T-cell (primary cell): ENCODE data around the gene SGO2. TPM values are rescaled to one million over a fixed set of nuclear protein-coding genes. Genes with fewer than 3 reads are reported as not detected.

Experiments
- ATAC-seq, 4 experiments: fragments of 200-7000 bp in 3 of 4; fragments of 150-1000 bp in 1 of 4; cut with Tn5 transposase; replicated peaks in 1 of 4; 1 replicate in 3 of 4; 2 replicates in 1 of 4; pipeline ENCODE4 v1.10.0; 2021; ENCODE audit warnings: moderate library complexity in 3 of 4, mild to moderate bottlenecking in 2 of 4, moderate number of reproducible peaks in 1 of 4
- CTCF ChIA-PET, 2 donors: fragments of 300-600 bp; sonication (Branson Sonifier 250); formaldehyde crosslinking; loops; one replicate each; lab custom pipeline; 2022; ENCODE audit warnings: antibody characterized with exemption in 2 of 2; lab: Charles Lee
- POLR2A ChIA-PET, 2 donors: fragments of 300-600 bp; sonication (Branson Sonifier 250); formaldehyde crosslinking; loops; one replicate each; lab custom pipeline; 2022; ENCODE audit warnings: antibody characterized with exemption in 2 of 2; lab: Charles Lee
- DNase-seq, 35 experiments: peaks; one replicate each; pipeline versions ENCODE4 v3.0.0 to v3.0.0-alpha.2; 2013 to 2023
- H3K27ac ChIP-seq: one replicate; pipeline ENCODE4 v1.5.1; 2013; ENCODE audit warnings: low read length
- H3K27me3 ChIP-seq, 2 experiments: replicated peaks in 1 of 2; 1 replicate in 1 of 2; 2 replicates in 1 of 2; pipeline versions ENCODE4 v1.6.1 to v1.7.0; 2013; ENCODE audit warnings: low read length in 1 of 2, mixed read lengths in 1 of 2; ENCODE audit not compliant: control insufficient read depth in 2 of 2, insufficient read depth in 2 of 2; ENCODE audit errors: extremely low read depth in 1 of 2
- H3K36me3 ChIP-seq, 2 donors: 1 replicate in 1 of 2; 2 replicates in 1 of 2; pipeline versions ENCODE4 v1.6.1 to v1.7.0; 2013; ENCODE audit warnings: low read length in 1 of 2; ENCODE audit not compliant: control insufficient read depth in 2 of 2, insufficient read depth in 1 of 2; ENCODE audit errors: extremely low read depth in 1 of 2
- H3K4me1 ChIP-seq, 2 experiments: 1 replicate in 1 of 2; 2 replicates in 1 of 2; pipeline versions ENCODE4 v1.6.1 to v1.7.0; 2013; ENCODE audit warnings: low read length in 2 of 2, mixed read lengths in 1 of 2; ENCODE audit not compliant: insufficient read depth in 2 of 2, control insufficient read depth in 1 of 2; ENCODE audit errors: extremely low read depth in 1 of 2
- H3K4me3 ChIP-seq, 2 donors: 1 replicate in 1 of 2; 2 replicates in 1 of 2; pipeline versions ENCODE4 v1.5.1 to v1.7.0; 2013; ENCODE audit warnings: mild to moderate bottlenecking in 2 of 2, low read length in 1 of 2, moderate library complexity in 1 of 2; ENCODE audit not compliant: control insufficient read depth in 1 of 2; ENCODE audit errors: extremely low read depth in 1 of 2
- H3K9me3 ChIP-seq: 2 replicates; pipeline ENCODE4 v1.7.0; 2013
- H3K27ac Mint-ChIP-seq, 2 donors: one replicate each; pipeline ENCODE4 v1.8.0; 2020 to 2021; ENCODE audit warnings: mild to moderate bottlenecking in 2 of 2, mixed read lengths in 2 of 2
- H3K27me3 Mint-ChIP-seq, 2 donors: one replicate each; pipeline ENCODE4 v1.8.0; 2021 to 2022; ENCODE audit warnings: mixed read lengths in 2 of 2
- H3K36me3 Mint-ChIP-seq: one replicate; pipeline ENCODE4 v1.8.0; 2021; ENCODE audit warnings: mixed read lengths
- H3K4me1 Mint-ChIP-seq, 3 donors: one replicate each; pipeline ENCODE4 v1.8.0; 2020 to 2022; ENCODE audit warnings: mixed read lengths in 3 of 3, mild to moderate bottlenecking in 1 of 3
- H3K4me3 Mint-ChIP-seq, 3 donors: one replicate each; pipeline ENCODE4 v1.8.0; 2020 to 2022; ENCODE audit warnings: mild to moderate bottlenecking in 3 of 3, mixed read lengths in 3 of 3, moderate library complexity in 3 of 3
- H3K9me3 Mint-ChIP-seq, 3 donors: one replicate each; pipeline ENCODE4 v1.8.0; 2020 to 2022; ENCODE audit warnings: mixed read lengths in 3 of 3
- WGBS: methylation state at CpG from one replicate; pipeline ENCODE4 v1.1.5; 2013; ENCODE audit warnings: missing lambda C conversion rate; ENCODE audit not compliant: insufficient coverage; 5-methylcytosine and 5-hydroxymethylcytosine counted together
- total RNA-seq, 35 experiments: library from RNA in 6 of 35; stranded (reverse) in 6 of 35; fragments of 120-200 nt in 1 of 35; gene quantifications; one replicate each; pipeline versions ENCODE4 v1.2.1 to v1.2.4 and lab custom pipeline; 2013 to 2026

The SGO2 gene, protein sequence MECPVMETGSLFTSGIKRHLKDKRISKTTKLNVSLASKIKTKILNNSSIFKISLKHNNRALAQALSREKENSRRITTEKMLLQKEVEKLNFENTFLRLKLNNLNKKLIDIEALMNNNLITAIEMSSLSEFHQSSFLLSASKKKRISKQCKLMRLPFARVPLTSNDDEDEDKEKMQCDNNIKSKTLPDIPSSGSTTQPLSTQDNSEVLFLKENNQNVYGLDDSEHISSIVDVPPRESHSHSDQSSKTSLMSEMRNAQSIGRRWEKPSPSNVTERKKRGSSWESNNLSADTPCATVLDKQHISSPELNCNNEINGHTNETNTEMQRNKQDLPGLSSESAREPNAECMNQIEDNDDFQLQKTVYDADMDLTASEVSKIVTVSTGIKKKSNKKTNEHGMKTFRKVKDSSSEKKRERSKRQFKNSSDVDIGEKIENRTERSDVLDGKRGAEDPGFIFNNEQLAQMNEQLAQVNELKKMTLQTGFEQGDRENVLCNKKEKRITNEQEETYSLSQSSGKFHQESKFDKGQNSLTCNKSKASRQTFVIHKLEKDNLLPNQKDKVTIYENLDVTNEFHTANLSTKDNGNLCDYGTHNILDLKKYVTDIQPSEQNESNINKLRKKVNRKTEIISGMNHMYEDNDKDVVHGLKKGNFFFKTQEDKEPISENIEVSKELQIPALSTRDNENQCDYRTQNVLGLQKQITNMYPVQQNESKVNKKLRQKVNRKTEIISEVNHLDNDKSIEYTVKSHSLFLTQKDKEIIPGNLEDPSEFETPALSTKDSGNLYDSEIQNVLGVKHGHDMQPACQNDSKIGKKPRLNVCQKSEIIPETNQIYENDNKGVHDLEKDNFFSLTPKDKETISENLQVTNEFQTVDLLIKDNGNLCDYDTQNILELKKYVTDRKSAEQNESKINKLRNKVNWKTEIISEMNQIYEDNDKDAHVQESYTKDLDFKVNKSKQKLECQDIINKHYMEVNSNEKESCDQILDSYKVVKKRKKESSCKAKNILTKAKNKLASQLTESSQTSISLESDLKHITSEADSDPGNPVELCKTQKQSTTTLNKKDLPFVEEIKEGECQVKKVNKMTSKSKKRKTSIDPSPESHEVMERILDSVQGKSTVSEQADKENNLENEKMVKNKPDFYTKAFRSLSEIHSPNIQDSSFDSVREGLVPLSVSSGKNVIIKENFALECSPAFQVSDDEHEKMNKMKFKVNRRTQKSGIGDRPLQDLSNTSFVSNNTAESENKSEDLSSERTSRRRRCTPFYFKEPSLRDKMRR
- total RNA-seq (1 to 10 TPM; 1.2 to 4.9 (median 2.8) TPM), total RNA-seq (lab: John Stamatoyannopoulos, UW) (0.75 to 33.1 (median 3.8) reads per million in 29 experiments)
- 4.5 TPM for total RNA-seq (2013)

DNA sequence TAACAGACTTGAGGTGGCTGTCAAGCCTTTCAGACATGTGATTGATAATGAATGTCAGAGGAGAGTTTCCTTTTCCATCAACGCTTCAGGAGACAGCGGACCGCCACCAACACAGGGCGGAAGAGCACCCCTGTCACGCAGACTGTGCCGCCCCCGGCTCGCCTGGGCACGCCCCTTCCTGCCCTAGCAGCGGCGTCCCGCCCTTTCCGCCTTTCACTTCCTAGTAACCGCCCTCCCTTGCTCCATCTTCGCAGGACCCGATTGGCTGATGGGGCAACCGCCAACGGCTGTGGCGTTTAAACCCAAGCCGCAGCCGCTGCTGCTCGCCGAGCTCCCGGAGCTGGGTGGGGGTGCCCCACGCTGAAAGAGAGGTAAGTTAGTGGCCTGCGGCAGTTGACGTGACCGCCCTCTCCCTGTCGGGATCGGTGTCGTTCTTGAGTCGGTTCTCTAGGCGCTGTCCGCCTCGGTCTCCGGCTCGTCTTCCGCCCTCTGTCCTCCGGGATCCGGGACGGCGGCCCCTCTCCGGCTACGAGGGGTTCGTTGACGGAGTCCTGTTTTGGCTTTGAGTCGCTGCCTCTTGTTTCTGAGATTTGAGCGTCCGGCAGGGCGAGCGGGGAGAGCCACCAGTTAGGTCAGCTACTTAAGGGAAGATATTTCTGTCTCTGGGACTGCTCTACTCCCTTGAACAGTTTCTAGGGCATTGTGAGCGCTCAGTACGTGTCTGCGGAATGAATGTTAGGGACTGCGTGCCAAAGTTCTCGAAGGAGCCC lies at the start of gene SGO2:
Gene SGO2, plus strand, starts transcription at position 326 of the 770 bp plus-strand sequence. CDS start 6,769 bp downstream, outside the sequence.
- H3K36me3 Mint-ChIP-seq: no peaks in the 10 kb centered on the region
- H3K9me3 ChIP-seq: no peaks in the 10 kb centered on the region
- no peaks in the 10 kb centered on the region for H3K36me3 ChIP-seq
- H3K27ac ChIP-seq: peak within 1 kb of the TSS; percentile 52
- WGBS: under 1% methylated on average over 49 of the region's 56 CpGs
- H3K9me3 Mint-ChIP-seq: no peaks in the 10 kb centered on the region
- DNase-seq: peak; percentile 87 to 97 (median 95)
- peaks cover 6 to 10% of the 10 kb centered on the region in 2 experiments for H3K4me1 ChIP-seq
- POLR2A ChIA-PET: interaction anchor here (0.6 kb wide), 3 partner anchors 572 to 671 kb away, joined by 3 to 4 read pairs (median 3); no protein-coding TSS in a partner anchor
- no peaks in the 10 kb centered on the region for H3K27me3 Mint-ChIP-seq
- ATAC-seq: peak; percentile 100
- CTCF ChIA-PET: interaction anchor here (0.7 to 1.6 kb wide), 9 partner anchors 9 to 615 kb away, joined by 3 to 7 read pairs (median 4); partner anchors contain the start of genes KCTD18 (in 2 of the 2) and C2orf69 (in 1 of the 2)
- H3K27me3 ChIP-seq: peaks cover 0 to 2% of the 10 kb centered on the region in 2 experiments
- peak within 1 kb of the TSS; percentile 91 to 96 (median 94) for H3K4me3 Mint-ChIP-seq
- H3K4me3 ChIP-seq: peak within 1 kb of the TSS; percentile 91 to 93
- peak within 1 kb of the TSS; percentile 56 to 87 for H3K27ac Mint-ChIP-seq
- peaks cover 11 to 12% (median 11%) of the 10 kb centered on the region in 3 donors for H3K4me1 Mint-ChIP-seq

DNA sequence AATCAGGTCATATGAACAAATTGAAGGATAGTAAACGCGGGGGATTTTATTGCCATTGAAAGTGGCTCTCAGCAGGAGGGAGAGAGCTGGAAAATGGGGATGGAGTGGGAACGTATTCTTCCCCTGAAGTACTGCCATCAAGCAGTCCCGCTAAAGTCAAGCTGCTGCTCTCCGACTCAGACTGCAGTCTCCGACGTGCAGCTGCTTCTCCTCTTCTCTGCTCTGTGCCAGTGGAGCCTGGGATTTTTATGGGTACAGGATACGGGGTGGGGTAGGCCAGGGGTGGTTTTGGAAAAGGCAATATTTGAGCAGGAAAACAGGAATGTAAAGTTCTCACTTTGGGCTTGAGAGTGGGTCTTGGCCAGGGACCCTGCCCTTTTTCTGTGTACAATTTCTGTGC lies 49.2 kb upstream of the SGO2 start:
- DNase-seq: no peak
- H3K36me3 ChIP-seq: no peaks in the 10 kb centered on the region
- no peaks in the 10 kb centered on the region for H3K27me3 ChIP-seq
- peaks cover 0 to 5% (median 2%) of the 10 kb centered on the region in 3 donors for H3K4me1 Mint-ChIP-seq
- POLR2A ChIA-PET: no interaction called here
- no peak for ATAC-seq
- H3K27ac Mint-ChIP-seq: no peak overlapping the region
- peaks cover 0 to 5% of the 10 kb centered on the region in 2 experiments for H3K4me1 ChIP-seq
- 95% methylated on average over 7 of the region's 8 CpGs for WGBS
- peaks cover 12% of the 10 kb centered on the region for H3K36me3 Mint-ChIP-seq
- H3K27ac ChIP-seq: no peak overlapping the region
- no peaks in the 10 kb centered on the region for H3K27me3 Mint-ChIP-seq
- no peaks in the 10 kb centered on the region for H3K9me3 ChIP-seq
- CTCF ChIA-PET: interaction anchor here in 1 of 2 donors (0.8 to 1.6 kb wide), 3 partner anchors 9 to 502 kb away, joined by 3 read pairs; no protein-coding TSS in a partner anchor
- H3K9me3 Mint-ChIP-seq: no peaks in the 10 kb centered on the region
- H3K4me3 ChIP-seq: no peak overlapping the region
- H3K4me3 Mint-ChIP-seq: no peak overlapping the region

DNA sequence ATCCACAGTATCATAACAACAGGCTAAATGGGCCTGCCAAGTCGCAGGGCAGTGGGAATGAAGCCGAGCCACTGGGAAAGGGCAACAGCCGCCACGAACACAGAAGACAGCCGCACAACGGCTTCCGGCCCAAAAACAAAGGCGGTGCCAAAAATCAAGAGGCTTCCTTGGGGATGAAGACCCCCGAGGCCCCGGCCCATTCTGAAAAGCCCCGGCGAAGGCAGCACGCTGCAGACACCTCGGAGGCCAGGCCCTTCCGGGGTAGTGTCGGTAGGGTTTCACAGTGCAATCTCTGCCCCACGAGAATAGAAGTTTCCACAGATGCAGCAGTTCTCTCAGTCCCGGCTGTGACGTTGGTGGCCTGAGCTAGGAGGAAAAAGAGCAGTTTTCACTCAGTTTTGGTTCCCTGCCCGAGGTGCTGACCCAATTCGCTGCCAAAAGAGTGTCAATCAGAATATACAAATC lies 48.3 kb upstream of the SGO2 start:
- Mint-ChIP-seq H3K27me3 (no peaks in the 10 kb centered on the region), H3K4me1 (peaks cover 0 to 5% (median 2%) of the 10 kb centered on the region in 3 donors), H3K36me3 (peaks cover 9% of the 10 kb centered on the region), H3K27ac (no peak overlapping the region), H3K9me3 (no peaks in the 10 kb centered on the region), H3K4me3 (no peak overlapping the region)
- H3K4me3 ChIP-seq: no peak overlapping the region
- DNase-seq: no peak
- peaks cover 0 to 5% of the 10 kb centered on the region in 2 experiments for H3K4me1 ChIP-seq
- H3K27ac ChIP-seq: no peak overlapping the region
- H3K9me3 ChIP-seq: no peaks in the 10 kb centered on the region
- H3K27me3 ChIP-seq: no peaks in the 10 kb centered on the region
- no peak for ATAC-seq
- no peaks in the 10 kb centered on the region for H3K36me3 ChIP-seq
- WGBS: 94% methylated on average over 21 of the region's 21 CpGs
- POLR2A ChIA-PET: interaction anchor here in 1 of 2 donors (0.6 kb wide), 2 partner anchors 38 to 498 kb away, joined by 3 to 7 read pairs; no protein-coding TSS in a partner anchor
- CTCF ChIA-PET: interaction anchor here (0.6 to 2.3 kb wide), 5 partner anchors 9 to 1528 kb away, joined by 3 to 7 read pairs (median 4); no protein-coding TSS in a partner anchor

DNA sequence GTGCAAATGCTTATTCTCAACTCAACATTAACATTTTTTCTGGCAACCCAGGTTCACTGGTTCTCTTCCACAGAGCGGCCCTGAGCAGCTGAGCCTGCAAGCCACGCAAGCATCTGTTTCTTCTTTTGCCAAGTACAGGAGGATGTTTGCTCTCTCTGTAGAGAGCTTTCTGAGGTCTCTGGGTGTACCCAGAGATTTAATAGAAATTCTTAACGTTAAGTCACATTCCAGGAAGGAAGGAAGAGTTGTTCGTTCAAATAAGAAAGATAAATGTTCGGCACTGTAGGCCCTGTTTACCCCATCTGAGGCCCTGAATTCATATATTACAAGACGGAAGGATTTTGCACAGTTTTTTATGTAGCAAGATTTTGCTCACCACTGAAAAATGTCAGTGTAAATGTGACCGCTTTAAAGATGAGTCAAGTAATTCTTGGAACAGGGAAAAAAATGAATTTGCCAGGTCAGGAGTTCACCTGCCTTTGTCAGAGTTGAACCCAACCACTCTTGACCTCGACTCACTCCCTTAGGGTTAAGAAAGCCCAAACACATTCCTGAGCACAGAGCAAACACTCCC lies 46.2 kb upstream of the SGO2 start:
- Histone ChIP-seq H3K36me3 (no peaks in the 10 kb centered on the region), H3K27me3 (no peaks in the 10 kb centered on the region), H3K4me1 (peaks cover 0 to 5% of the 10 kb centered on the region in 2 experiments), H3K9me3 (no peaks in the 10 kb centered on the region), H3K27ac (no peak overlapping the region), H3K4me3 (no peak overlapping the region)
- peaks cover 0 to 8% (median 2%) of the 10 kb centered on the region in 3 donors for H3K4me1 Mint-ChIP-seq
- peak overlapping the region; percentile 2 to 33 for H3K27ac Mint-ChIP-seq
- CTCF ChIA-PET: interaction anchor here (0.8 to 3.0 kb wide), 9 partner anchors 9 to 506 kb away, joined by 3 to 25 read pairs (median 7); no protein-coding TSS in a partner anchor
- DNase-seq (no peak), ATAC-seq (peak in 1 of 4 experiments; percentile 44)
- H3K9me3 Mint-ChIP-seq: no peaks in the 10 kb centered on the region
- H3K36me3 Mint-ChIP-seq: peaks cover 4% of the 10 kb centered on the region
- WGBS: 83% methylated on average over 4 of the region's 8 CpGs
- POLR2A ChIA-PET: interaction anchor here in 1 of 2 donors (0.6 kb wide), 1 partner anchor 500 kb away, joined by 8 read pairs; no protein-coding TSS in a partner anchor
- no peak overlapping the region for H3K4me3 Mint-ChIP-seq
- peaks cover 0 to 4% of the 10 kb centered on the region in 2 donors for H3K27me3 Mint-ChIP-seq

- Histone ChIP-seq H3K4me1 (peaks cover 0 to 5% of the 10 kb centered on the region in 2 experiments), H3K9me3 (no peaks in the 10 kb centered on the region), H3K27me3 (no peaks in the 10 kb centered on the region), H3K36me3 (no peaks in the 10 kb centered on the region), H3K4me3 (no peak overlapping the region), H3K27ac (no peak overlapping the region)
- DNase-seq: no peak
- Mint-ChIP-seq H3K4me3 (no peak overlapping the region), H3K27me3 (peaks cover 0 to 4% of the 10 kb centered on the region in 2 donors), H3K4me1 (peaks cover 0 to 8% (median 2%) of the 10 kb centered on the region in 3 donors), H3K27ac (no peak overlapping the region), H3K36me3 (peaks cover 4% of the 10 kb centered on the region), H3K9me3 (no peaks in the 10 kb centered on the region)
- POLR2A ChIA-PET: interaction anchor here (0.7 to 0.8 kb wide), 2 partner anchors 181 to 994 kb away, joined by 3 to 12 read pairs; no protein-coding TSS in a partner anchor
- CTCF ChIA-PET: interaction anchor here (0.5 to 3.0 kb wide), 16 partner anchors 11 to 587 kb away, joined by 3 to 25 read pairs (median 4); no protein-coding TSS in a partner anchor
- no peak for ATAC-seq
These were observed 43.8 kb upstream of the SGO2 start for GRCh38 chr2:200482194-200482593.
